ENCODE measurements around the gene ELMOD3. TPM values are rescaled to one million over a fixed set of nuclear protein-coding genes. Genes with fewer than 3 reads are reported as not detected.
A peak's percentile ranks its signal among the peaks of the same experiment; 100 is the strongest.

The ELMOD3 gene
- total and polyA plus RNA-seq, 9 of the 15 experiments (the other 6 are each of a cell fraction or from before 2014, with no cell fraction given) = 2.7 to 18.7 (median 11.6) TPM

- no peak for TF ChIP-seq CHAMP1 (IDR thresholded peaks at IDR 0.05)
- TF ChIP-seq KAT8 (IDR thresholded peaks at IDR 0.05; ENCODE audit: low read depth) = no peak
- TF ChIP-seq ZSCAN32 (CRISPR knock-in tag; IDR thresholded peaks at IDR 0.05) = no peak
- no peak for TF ChIP-seq ZNF197 (CRISPR knock-in tag; IDR thresholded peaks at IDR 0.05; ENCODE audit: low read depth)
- no peak for TF ChIP-seq DLX4 (CRISPR knock-in tag; IDR thresholded peaks at IDR 0.05)
- 0 out of 2 replicates have a peak, but pooled peaks have one; percentile 20 for TF ChIP-seq SMARCE1 (IDR thresholded peaks at IDR 0.05)
- no peak; the same call in 1 of the 2 replicates for TF ChIP-seq STAT5A (IDR thresholded peaks at IDR 0.05; ENCODE audit: borderline replicate concordance, low read length)
- TF ChIP-seq GTF2A2 (tag; IDR thresholded peaks at IDR 0.05) = no peak
- no peak for TF ChIP-seq PATZ1 (CRISPR knock-in tag; IDR thresholded peaks at IDR 0.05; ENCODE audit: borderline replicate concordance)
- peak; percentile 86 for TF ChIP-seq CTBP1 (IDR thresholded peaks at IDR 0.05; ENCODE audit: borderline replicate concordance)
- TF ChIP-seq ELF1 (tag; IDR thresholded peaks at IDR 0.05) = no peak
- no peak for TF ChIP-seq ZNF655 (CRISPR knock-in tag; IDR thresholded peaks at IDR 0.05)
- TF ChIP-seq STAG1 (CRISPR knock-in tag; IDR thresholded peaks at IDR 0.05; ENCODE audit: borderline replicate concordance) = no peak
- TF ChIP-seq PRPF4 (IDR thresholded peaks at IDR 0.05; ENCODE audit: insufficient read depth, low read depth, low read length, poor library complexity, severe bottlenecking) = no peak
- TF ChIP-seq MIER1 (IDR thresholded peaks at IDR 0.05; ENCODE audit: low read depth) = no peak
- no peak for TF ChIP-seq RUNX1 (IDR thresholded peaks at IDR 0.05; ENCODE audit: low read depth)
These were observed 28.0 kb upstream of the ELMOD3 start (continued) for GRCh38 chr2:85326406-85327159.

Measured in K562 (cell line).